Gastrocnemius medialis (tissue), 4 donors: ENCODE data around the gene CDKN2D.

ENCODE experiments used
- CTCF ChIP-seq, 5 experiments: fragments of 450-650 bp in 3 of 5; fragments of 200-600 bp in 2 of 5; sonication (generic) in 2 of 5; IDR thresholded peaks in 4 of 5; conservative IDR thresholded peaks in 1 of 5; 1 replicate in 4 of 5; 2 replicates in 1 of 5; pipeline ENCODE4 v1.5.1; 2016 to 2019; ENCODE audit warnings: antibody characterized with exemption in 5 of 5, mild to moderate bottlenecking in 3 of 5, moderate library complexity in 3 of 5
- POLR2A ChIP-seq, 2 donors: fragments of 450-650 bp; IDR thresholded peaks; one replicate each; pipeline ENCODE4 v1.6.1; 2017; ENCODE audit warnings: antibody characterized with exemption in 2 of 2, mild to moderate bottlenecking in 2 of 2, moderate library complexity in 2 of 2

GRCh38 chr19:10600149-10600548 is 31.4 kb upstream of the CDKN2D start:
- no peak for TF ChIP-seq CTCF (IDR thresholded peaks at IDR 0.05 in 4 of 5, conservative IDR thresholded peaks at IDR 0.05 in 1 of 5)
- no peak for TF ChIP-seq POLR2A (IDR thresholded peaks at IDR 0.05)
